Measurements from ENCODE around the gene HELT. TPM values are rescaled to one million over a fixed set of nuclear protein-coding genes. Genes with fewer than 3 reads are reported as not detected.

HELT gene
- total and polyA plus RNA-seq, 2 donors (not counting 3 experiments of a cell fraction or from before 2014, with no cell fraction given) = not detected

DNA sequence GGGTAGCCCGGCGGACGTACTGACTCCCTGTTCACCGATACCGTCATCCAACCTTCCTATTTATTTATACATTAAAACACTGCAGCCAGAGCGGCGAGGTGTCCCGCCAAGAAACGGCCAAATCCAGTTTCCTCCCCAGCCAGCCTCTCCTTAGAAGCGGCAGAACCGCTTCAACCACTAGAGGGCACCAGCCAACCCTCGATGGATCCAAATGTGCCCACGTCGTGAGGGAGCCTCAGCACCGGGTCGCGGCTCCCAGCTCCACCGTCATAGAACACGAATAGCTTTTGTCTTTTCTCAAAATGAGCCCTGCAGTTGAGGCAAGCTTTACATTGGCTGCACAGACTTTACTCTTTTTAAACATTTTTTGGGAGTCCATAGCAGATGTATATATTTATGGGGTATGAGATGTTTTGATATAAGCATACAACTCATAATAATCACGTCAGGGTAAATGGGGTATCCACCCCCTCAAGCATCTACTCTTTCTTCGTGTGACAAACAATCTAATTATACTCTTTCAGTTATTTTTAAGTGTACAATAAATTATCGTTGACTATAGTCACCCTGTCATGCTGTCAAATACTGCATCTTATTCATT is 13.0 kb upstream of the HELT start:
- Histone ChIP-seq H3K79me2 (ENCODE audit: control insufficient read depth, insufficient read depth, low read length) (no peaks in the 10 kb centered on the region), H3K36me3 (ENCODE audit: control insufficient read depth in 2 of 2, extremely low read depth in 1 of 2, insufficient read depth in 2 of 2, low read length in 2 of 2) (no peaks in the 10 kb centered on the region), H4K20me1 (replicated peaks; ENCODE audit: control insufficient read depth, extremely low read depth, insufficient read depth, low read length) (no peaks in the 10 kb centered on the region), H3K9ac (replicated peaks; ENCODE audit: extremely low read depth, insufficient read depth, low read length) (no peak overlapping the region), H3K27me3 (ENCODE audit: control insufficient read depth in 2 of 2, insufficient read depth in 2 of 2, low read length in 2 of 2) (peaks cover 0 to 8% of the 10 kb centered on the region in 2 experiments), H3K4me2 (ENCODE audit: insufficient read depth, low read length) (peak overlapping the region; percentile 3), H3K4me3 (replicated peaks in 1 of 3; ENCODE audit: insufficient read depth in 1 of 3, low read depth in 1 of 3, low read length in 3 of 3) (no peak overlapping the region), H3K9me3 (replicated peaks; ENCODE audit: control insufficient read depth, insufficient read depth, low read length) (no peaks in the 10 kb centered on the region), H3K9me1 (replicated peaks; ENCODE audit: control insufficient read depth, extremely low read depth, insufficient read depth, low read length) (no peaks in the 10 kb centered on the region), H3K27ac (ENCODE audit: insufficient read depth, low read depth, low read length) (no peak overlapping the region), H2AFZ (ENCODE audit: low read depth, low read length) (no peak overlapping the region), H3K4me1 (ENCODE audit: control insufficient read depth, extremely low read depth, insufficient read depth, low read length) (no peaks in the 10 kb centered on the region)
- intact Hi-C loops (cut with micrococcal nuclease) = loop anchor here (1.0 to 10.0 kb wide), 7 partner anchors 91 to 1033 kb away; no protein-coding TSS in a partner anchor
- FAIRE-seq (peak; percentile 82), DNase-seq (ENCODE audit: low read depth, low spot score) (peak; percentile 68)
- ChIA-PET POLR2A (no interaction called here), CTCF (interaction anchor here (0.6 to 1.5 kb wide), 19 partner anchors 10 to 1063 kb away, joined by 3 to 43 read pairs (median 4); partner anchors contain the start of gene CENPU)
- no peak for TF ChIP-seq FOS (IDR thresholded peaks at IDR 0.05; ENCODE audit: borderline replicate concordance, insufficient read depth, low read length)
- TF ChIP-seq, protein P1, sequence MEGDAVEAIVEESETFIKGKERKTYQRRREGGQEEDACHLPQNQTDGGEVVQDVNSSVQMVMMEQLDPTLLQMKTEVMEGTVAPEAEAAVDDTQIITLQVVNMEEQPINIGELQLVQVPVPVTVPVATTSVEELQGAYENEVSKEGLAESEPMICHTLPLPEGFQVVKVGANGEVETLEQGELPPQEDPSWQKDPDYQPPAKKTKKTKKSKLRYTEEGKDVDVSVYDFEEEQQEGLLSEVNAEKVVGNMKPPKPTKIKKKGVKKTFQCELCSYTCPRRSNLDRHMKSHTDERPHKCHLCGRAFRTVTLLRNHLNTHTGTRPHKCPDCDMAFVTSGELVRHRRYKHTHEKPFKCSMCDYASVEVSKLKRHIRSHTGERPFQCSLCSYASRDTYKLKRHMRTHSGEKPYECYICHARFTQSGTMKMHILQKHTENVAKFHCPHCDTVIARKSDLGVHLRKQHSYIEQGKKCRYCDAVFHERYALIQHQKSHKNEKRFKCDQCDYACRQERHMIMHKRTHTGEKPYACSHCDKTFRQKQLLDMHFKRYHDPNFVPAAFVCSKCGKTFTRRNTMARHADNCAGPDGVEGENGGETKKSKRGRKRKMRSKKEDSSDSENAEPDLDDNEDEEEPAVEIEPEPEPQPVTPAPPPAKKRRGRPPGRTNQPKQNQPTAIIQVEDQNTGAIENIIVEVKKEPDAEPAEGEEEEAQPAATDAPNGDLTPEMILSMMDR (IDR thresholded peaks at IDR 0.05; ENCODE audit: extremely low read depth in 1 of 2, insufficient read depth in 1 of 2, low read depth in 1 of 2, low read length in 2 of 2) = peak; percentile 94 to 96
- dilution Hi-C loops (cut with MboI; ENCODE audit: extremely low pct_ligation_motif_present, low sequenced_read_pairs) = no loop called here
- no TSS peak for BruUV-seq (replicated peaks)

DNA sequence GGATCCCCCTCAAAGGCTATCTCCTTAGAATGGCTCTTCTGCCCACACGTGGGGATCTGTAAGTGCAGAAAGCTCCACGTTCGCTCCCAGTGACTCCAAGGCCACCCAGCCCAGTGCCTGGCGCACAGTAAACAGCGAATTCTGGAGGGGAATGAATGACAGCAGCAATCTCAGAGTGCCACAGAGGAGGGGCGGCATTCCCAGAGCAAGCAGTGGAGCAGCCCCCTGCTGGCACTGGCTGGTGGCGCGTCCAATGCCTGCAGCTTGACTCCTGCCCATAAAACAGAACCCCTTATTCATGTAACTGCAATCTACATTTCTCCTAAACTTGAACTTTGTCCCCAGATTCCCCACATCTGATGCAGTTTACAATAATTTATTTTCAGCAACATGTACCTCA is 6.9 kb upstream of the HELT start:
- intact Hi-C loops (cut with micrococcal nuclease) (loop anchor here (5.0 kb wide), 1 partner anchor 1821 kb away; no protein-coding TSS in a partner anchor), dilution Hi-C loops (cut with MboI; ENCODE audit: extremely low pct_ligation_motif_present, low sequenced_read_pairs) (no loop called here)
- FAIRE-seq (no peak), DNase-seq (ENCODE audit: low read depth, low spot score) (no peak)
- Histone ChIP-seq H3K79me2 (ENCODE audit: control insufficient read depth, insufficient read depth, low read length) (no peaks in the 10 kb centered on the region), H2AFZ (ENCODE audit: low read depth, low read length) (no peak overlapping the region), H3K4me3 (replicated peaks in 1 of 3; ENCODE audit: insufficient read depth in 1 of 3, low read depth in 1 of 3, low read length in 3 of 3) (no peak overlapping the region), H3K9me3 (replicated peaks; ENCODE audit: control insufficient read depth, insufficient read depth, low read length) (no peaks in the 10 kb centered on the region), H3K9me1 (replicated peaks; ENCODE audit: control insufficient read depth, extremely low read depth, insufficient read depth, low read length) (no peaks in the 10 kb centered on the region), H3K27me3 (ENCODE audit: control insufficient read depth in 2 of 2, insufficient read depth in 2 of 2, low read length in 2 of 2) (peaks cover 43 to 46% of the 10 kb centered on the region in 2 experiments), H3K4me1 (ENCODE audit: control insufficient read depth, extremely low read depth, insufficient read depth, low read length) (no peaks in the 10 kb centered on the region), H3K9ac (replicated peaks; ENCODE audit: extremely low read depth, insufficient read depth, low read length) (no peak overlapping the region), H4K20me1 (replicated peaks; ENCODE audit: control insufficient read depth, extremely low read depth, insufficient read depth, low read length) (no peaks in the 10 kb centered on the region), H3K36me3 (ENCODE audit: control insufficient read depth in 2 of 2, extremely low read depth in 1 of 2, insufficient read depth in 2 of 2, low read length in 2 of 2) (no peaks in the 10 kb centered on the region), H3K4me2 (ENCODE audit: insufficient read depth, low read length) (no peak overlapping the region), H3K27ac (ENCODE audit: insufficient read depth, low read depth, low read length) (no peak overlapping the region)
- TF ChIP-seq, protein P1 (IDR thresholded peaks at IDR 0.05; ENCODE audit: extremely low read depth in 1 of 2, insufficient read depth in 1 of 2, low read depth in 1 of 2, low read length in 2 of 2) = peak; percentile 50 to 81
- TF ChIP-seq MYC (IDR thresholded peaks at IDR 0.05; ENCODE audit: low read depth, low read length) (no peak), POLR2A (IDR thresholded peaks at IDR 0.05; ENCODE audit: low read depth, low read length) (no peak)
- ChIA-PET CTCF (interaction anchor here (0.8 to 4.8 kb wide), 9 partner anchors 11 to 1027 kb away, joined by 3 to 23 read pairs (median 5); no protein-coding TSS in a partner anchor), POLR2A (no interaction called here)
- no TSS peak for BruUV-seq (replicated peaks)

Measured in endothelial cell of umbilical vein (primary cell).